Tibial nerve (tissue), 4 donors: Measurements from ENCODE around the gene NRN1L. TPM values are rescaled to one million over a fixed set of nuclear protein-coding genes. Genes with fewer than 3 reads are reported as not detected.
A peak's percentile ranks its signal among the peaks of the same experiment; 100 is the strongest.

ENCODE experiments used
- DNase-seq, 2 donors: peaks; one replicate each; pipeline ENCODE4 v3.0.0-alpha.2; 2019; ENCODE audit warnings: low spot score in 2 of 2
- H3K27ac ChIP-seq, 4 donors: fragments of 200-600 bp; sonication (generic) in 3 of 4; one replicate each; pipeline ENCODE4 v1.5.1; 2017 to 2019; ENCODE audit warnings: mild to moderate bottlenecking in 1 of 4
- H3K27me3 ChIP-seq, 2 donors: fragments of 200-600 bp; sonication (generic) in 1 of 2; one replicate each; pipeline versions ENCODE4 v1.5.1 to v1.6.0; 2017 to 2019
- H3K36me3 ChIP-seq, 3 donors: fragments of 200-600 bp; sonication (generic); one replicate each; pipeline ENCODE4 v1.5.1; 2018 to 2019
- H3K4me1 ChIP-seq, 4 donors: fragments of 200-600 bp; sonication (generic) in 3 of 4; one replicate each; pipeline ENCODE4 v1.5.1; 2017 to 2019
- H3K4me3 ChIP-seq, 4 donors: fragments of 200-600 bp; sonication (generic) in 3 of 4; one replicate each; pipeline ENCODE4 v1.5.1; 2017 to 2019; ENCODE audit warnings: mild to moderate bottlenecking in 1 of 4, moderate library complexity in 1 of 4
- H3K9me3 ChIP-seq, 4 donors: fragments of 200-600 bp; sonication (generic) in 3 of 4; one replicate each; pipeline ENCODE4 v1.5.1; 2017 to 2019
- EP300 ChIP-seq, 2 donors: sonication (generic); formaldehyde crosslinking; IDR thresholded peaks; one replicate each; pipeline ENCODE4 v1.6.1; 2017; ENCODE audit warnings: antibody characterized with exemption in 2 of 2, mild to moderate bottlenecking in 1 of 2
- POLR2A ChIP-seq, 2 donors: fragments of 450-650 bp; IDR thresholded peaks; one replicate each; pipeline ENCODE4 v1.6.1; 2017; ENCODE audit warnings: antibody characterized with exemption in 2 of 2, mild to moderate bottlenecking in 2 of 2, moderate library complexity in 2 of 2
- WGBS, 2 donors: methylation state at CpG; one replicate each; pipeline ENCODE4 v1.1.5; 2018; 5-methylcytosine and 5-hydroxymethylcytosine counted together
- total RNA-seq, 4 donors: library from RNA; depleted of rRNA; stranded (reverse); fragments of >200 nt; gene quantifications; one replicate each; pipeline ENCODE4 v1.1.0, GENCODE V29; 2016
- TF ChIP-seq, protein P1 (sequence below), 5 experiments: fragments of 200-600 bp in 3 of 5; fragments of 450-650 bp in 2 of 5; sonication (generic) in 3 of 5; IDR thresholded peaks; one replicate each; pipeline ENCODE4 v1.5.1; 2016 to 2019; ENCODE audit warnings: antibody characterized with exemption in 5 of 5, mild to moderate bottlenecking in 3 of 5, moderate library complexity in 2 of 5

NRN1L gene
- total RNA-seq, 4 donors from 2014 or later = 2.0 to 15.1 (median 3.9) TPM

DNA sequence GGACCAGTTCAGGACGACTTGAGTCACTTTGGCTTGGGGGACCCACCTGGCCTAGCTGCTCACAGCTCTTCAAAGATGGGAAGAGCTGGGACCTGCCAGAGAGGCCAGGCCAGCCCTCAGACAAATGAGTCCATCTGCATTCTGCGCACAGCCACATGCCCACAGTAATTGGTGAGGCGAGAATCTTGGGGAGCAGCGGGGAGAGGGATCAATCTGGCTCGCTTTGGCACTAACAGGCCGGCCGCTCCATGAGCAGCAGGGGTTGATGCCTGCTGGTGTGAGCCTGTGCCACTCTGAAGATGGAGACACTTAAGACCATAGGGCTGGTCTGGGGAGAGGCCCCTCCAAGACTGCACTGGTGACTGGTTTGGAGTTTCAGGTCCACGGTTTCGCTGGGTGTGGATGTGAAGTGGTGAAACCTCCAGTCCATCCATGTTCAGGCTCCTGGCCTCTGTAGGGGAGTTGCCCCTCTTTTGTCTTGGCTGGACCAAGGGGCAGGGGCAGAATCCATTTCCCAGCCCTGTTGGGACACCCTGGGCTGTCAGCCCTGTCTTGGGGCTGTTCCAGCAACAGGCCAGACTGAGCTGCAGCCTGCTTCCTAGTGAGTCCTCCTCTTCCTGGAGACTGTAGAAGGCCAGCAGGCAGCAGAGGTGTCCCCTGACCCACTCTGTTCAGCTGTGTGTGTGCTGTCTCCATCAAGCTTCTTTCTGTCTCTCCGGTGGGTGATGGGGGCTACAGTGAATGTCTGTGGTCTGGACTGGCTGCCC lies 39.6 kb downstream of the NRN1L start:
- WGBS, 2 donors = 76 to 91% methylated on average over 10 of the region's 10 CpGs
- Histone ChIP-seq H3K27ac (peak overlapping the region in 1 of 4 donors; percentile 16), H3K27me3 (no peaks in the 10 kb centered on the region)

DNA sequence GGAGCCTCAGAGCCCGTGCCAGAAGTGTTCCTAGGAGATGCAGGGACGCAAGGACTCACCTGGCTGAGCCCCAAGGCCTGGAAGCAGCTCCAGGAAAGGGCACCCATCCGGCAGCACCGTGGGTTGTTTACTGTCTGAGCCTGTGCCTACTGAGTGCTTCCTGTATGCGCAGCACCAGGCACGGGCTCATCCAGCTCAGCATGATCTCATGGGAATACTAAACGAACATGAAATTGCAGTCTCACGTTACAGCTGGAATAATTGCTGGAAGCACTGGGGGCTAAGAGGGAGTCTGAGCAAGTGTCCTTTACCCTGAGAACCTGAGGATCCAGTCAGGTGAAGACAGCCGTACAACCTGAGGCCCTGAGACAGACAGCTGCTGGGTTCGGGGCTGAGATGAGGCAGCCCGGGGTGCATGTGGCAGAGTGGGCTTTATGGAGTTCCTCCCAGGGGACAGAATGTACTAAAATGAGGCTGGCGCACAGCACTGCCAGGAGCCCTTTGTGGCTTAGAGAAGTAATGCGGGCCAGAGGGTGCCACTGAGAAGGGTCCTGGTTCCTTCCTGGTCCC lies 41.6 kb downstream of the NRN1L start:
- TF ChIP-seq POLR2A (IDR thresholded peaks at IDR 0.05) (no peak), EP300 (IDR thresholded peaks at IDR 0.05) (no peak)
- TF ChIP-seq, protein P1, sequence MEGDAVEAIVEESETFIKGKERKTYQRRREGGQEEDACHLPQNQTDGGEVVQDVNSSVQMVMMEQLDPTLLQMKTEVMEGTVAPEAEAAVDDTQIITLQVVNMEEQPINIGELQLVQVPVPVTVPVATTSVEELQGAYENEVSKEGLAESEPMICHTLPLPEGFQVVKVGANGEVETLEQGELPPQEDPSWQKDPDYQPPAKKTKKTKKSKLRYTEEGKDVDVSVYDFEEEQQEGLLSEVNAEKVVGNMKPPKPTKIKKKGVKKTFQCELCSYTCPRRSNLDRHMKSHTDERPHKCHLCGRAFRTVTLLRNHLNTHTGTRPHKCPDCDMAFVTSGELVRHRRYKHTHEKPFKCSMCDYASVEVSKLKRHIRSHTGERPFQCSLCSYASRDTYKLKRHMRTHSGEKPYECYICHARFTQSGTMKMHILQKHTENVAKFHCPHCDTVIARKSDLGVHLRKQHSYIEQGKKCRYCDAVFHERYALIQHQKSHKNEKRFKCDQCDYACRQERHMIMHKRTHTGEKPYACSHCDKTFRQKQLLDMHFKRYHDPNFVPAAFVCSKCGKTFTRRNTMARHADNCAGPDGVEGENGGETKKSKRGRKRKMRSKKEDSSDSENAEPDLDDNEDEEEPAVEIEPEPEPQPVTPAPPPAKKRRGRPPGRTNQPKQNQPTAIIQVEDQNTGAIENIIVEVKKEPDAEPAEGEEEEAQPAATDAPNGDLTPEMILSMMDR (IDR thresholded peaks at IDR 0.05) = no peak
- no peaks in the 10 kb centered on the region for H3K27me3 ChIP-seq
- H3K27ac ChIP-seq = peak overlapping the region; percentile 2 to 62 (median 20)
- H3K4me1 ChIP-seq = peaks cover 0 to 53% (median 4%) of the 10 kb centered on the region in 4 donors
- DNase-seq = peak in 1 of 2 donors; percentile 9
- 46 to 53% methylated on average over 7 to 13 of the region's 13 CpGs for WGBS, 2 donors
- peaks cover 0 to 66% (median 5%) of the 10 kb centered on the region in 3 donors for H3K36me3 ChIP-seq
- H3K4me3 ChIP-seq = no peak overlapping the region
- no peaks in the 10 kb centered on the region for H3K9me3 ChIP-seq

More for the DNA sequence above, 39.6 kb downstream of the NRN1L start:
- H3K4me1 ChIP-seq = peaks cover 0 to 65% (median 4%) of the 10 kb centered on the region in 4 donors
- no peak for DNase-seq
- H3K4me3 ChIP-seq = no peak overlapping the region
- H3K9me3 ChIP-seq = no peaks in the 10 kb centered on the region
- H3K36me3 ChIP-seq = peaks cover 0 to 48% (median 5%) of the 10 kb centered on the region in 3 donors
- TF ChIP-seq POLR2A (IDR thresholded peaks at IDR 0.05) = no peak
- no peak for TF ChIP-seq EP300 (IDR thresholded peaks at IDR 0.05)
- TF ChIP-seq, protein P1 (IDR thresholded peaks at IDR 0.05) = no peak

DNA sequence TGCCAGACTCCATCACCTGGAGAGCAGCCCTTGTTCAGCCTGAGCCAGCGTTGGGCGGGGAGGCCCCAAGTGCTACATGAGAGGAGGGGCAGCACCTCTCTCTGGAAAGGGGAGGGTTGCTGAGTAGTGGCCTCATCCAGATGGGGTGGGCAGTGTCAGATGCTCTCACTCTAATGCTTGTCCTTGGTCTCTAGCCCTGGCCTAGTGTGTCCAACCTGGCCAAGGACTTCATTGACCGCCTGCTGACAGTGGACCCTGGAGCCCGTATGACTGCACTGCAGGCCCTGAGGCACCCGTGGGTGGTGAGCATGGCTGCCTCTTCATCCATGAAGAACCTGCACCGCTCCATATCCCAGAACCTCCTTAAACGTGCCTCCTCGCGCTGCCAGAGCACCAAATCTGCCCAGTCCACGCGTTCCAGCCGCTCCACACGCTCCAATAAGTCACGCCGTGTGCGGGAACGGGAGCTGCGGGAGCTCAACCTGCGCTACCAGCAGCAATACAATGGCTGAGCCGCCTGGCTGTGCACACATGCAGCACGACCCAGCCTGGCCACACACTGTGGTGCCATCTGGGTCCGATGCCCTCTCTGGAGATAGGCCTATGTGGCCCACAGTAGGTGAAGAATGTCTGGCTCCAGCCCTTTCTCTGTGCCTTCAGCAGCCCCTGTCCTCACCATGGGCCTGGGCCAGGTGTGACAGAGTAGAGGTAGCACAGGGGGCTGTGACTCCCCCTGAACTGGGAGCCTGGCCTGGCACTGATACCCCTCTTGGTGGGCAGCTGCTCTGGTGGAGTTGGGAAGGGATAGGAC lies 42.7 kb downstream of the NRN1L start:
- peak in 1 of 2 donors; percentile 10 for DNase-seq

DNA sequence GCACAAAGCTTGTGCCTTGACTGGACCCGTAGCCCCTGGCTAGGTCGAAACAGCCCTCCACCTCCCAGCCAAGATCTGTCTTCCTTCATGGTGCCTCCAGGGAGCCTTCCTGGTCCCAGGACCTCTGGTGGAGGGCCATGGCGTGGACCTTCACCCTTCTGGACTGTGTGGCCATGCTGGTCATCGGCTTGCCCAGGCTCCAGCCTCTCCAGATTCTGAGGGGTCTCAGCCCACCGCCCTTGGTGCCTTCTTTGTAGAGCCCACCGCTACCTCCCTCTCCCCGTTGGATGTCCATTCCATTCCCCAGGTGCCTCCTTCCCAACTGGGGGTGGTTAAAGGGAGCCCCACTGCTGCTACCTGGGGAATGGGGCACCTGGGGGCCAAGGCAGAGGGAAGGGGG lies 43.5 kb downstream of the NRN1L start:
- H3K4me3 ChIP-seq = no peak overlapping the region
- peaks cover 0 to 70% (median 5%) of the 10 kb centered on the region in 3 donors for H3K36me3 ChIP-seq
- H3K4me1 ChIP-seq = peaks cover 0 to 36% (median 0%) of the 10 kb centered on the region in 4 donors
- no peaks in the 10 kb centered on the region for H3K27me3 ChIP-seq
- no peak for DNase-seq
- TF ChIP-seq POLR2A (IDR thresholded peaks at IDR 0.05) (no peak), EP300 (IDR thresholded peaks at IDR 0.05) (no peak)
- TF ChIP-seq, protein P1 (IDR thresholded peaks at IDR 0.05) = no peak
- WGBS, 2 donors = 83 to 87% methylated on average over 7 of the region's 7 CpGs
- H3K27ac ChIP-seq = no peak overlapping the region
- no peaks in the 10 kb centered on the region for H3K9me3 ChIP-seq

More for the DNA sequence above, 42.7 kb downstream of the NRN1L start:
- no peaks in the 10 kb centered on the region for H3K27me3 ChIP-seq
- H3K4me1 ChIP-seq = peaks cover 0 to 44% (median 0%) of the 10 kb centered on the region in 4 donors
- no peak for TF ChIP-seq EP300 (IDR thresholded peaks at IDR 0.05)
- H3K27ac ChIP-seq = peak overlapping the region in 2 of 4 donors; percentile 7 to 62
- peaks cover 0 to 75% (median 5%) of the 10 kb centered on the region in 3 donors for H3K36me3 ChIP-seq
- WGBS, 2 donors = 83 to 94% methylated on average over 21 to 22 of the region's 22 CpGs
- H3K9me3 ChIP-seq = no peaks in the 10 kb centered on the region
- H3K4me3 ChIP-seq = no peak overlapping the region

DNA sequence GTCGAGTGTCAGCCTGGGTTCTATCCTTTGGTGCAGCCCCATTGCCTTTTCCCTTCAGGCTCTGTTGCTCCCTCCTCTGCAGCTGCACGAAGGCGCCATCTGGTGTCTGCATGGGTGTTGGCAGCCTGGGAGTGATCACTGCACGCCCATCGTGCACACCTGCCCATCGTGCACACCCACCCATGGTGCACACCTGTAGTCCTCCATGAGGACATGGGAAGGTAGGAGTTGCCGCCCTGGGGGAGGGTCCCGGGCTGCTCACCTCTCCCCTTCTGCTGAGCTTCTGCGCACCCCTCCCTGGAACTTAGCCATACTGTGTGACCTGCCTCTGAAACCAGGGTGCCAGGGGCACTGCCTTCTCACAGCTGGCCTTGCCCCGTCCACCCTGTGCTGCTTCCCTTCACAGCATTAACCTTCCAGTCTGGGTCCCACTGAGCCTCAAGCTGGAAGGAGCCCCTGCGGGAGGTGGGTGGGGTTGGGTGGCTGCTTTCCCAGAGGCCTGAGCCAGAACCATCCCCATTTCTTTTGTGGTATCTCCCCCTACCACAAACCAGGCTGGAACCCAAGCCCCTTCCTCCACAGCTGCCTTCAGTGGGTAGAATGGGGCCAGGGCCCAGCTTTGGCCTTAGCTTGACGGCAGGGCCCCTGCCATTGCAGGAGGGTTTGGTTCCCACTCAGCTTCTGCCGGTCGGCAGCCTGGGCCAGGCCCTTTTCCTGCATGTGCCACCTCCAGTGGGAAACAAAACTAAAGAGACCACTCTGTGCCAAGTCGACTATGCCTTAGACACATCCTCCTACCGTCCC lies 44.1 kb downstream of the NRN1L start:
- H3K9me3 ChIP-seq = no peaks in the 10 kb centered on the region
- WGBS, 2 donors = 46 to 50% methylated on average over 13 to 14 of the region's 16 CpGs
- DNase-seq = peak; percentile 59 to 81
- H3K27ac ChIP-seq = no peak overlapping the region
- no peak overlapping the region for H3K4me3 ChIP-seq
- TF ChIP-seq POLR2A (IDR thresholded peaks at IDR 0.05) = no peak
- TF ChIP-seq EP300 (IDR thresholded peaks at IDR 0.05) = peak in 1 of 2 donors; percentile 8
- TF ChIP-seq, protein P1 (IDR thresholded peaks at IDR 0.05) = peak; percentile 66 to 93 (median 77)
- H3K4me1 ChIP-seq = peaks cover 0 to 32% (median 0%) of the 10 kb centered on the region in 4 donors
- H3K36me3 ChIP-seq = peaks cover 0 to 67% (median 5%) of the 10 kb centered on the region in 3 donors
- H3K27me3 ChIP-seq = no peaks in the 10 kb centered on the region
